A549 treated with ZK216348 at 1 μM for 4 hours (cell line): ENCODE results near the gene RIPK4. TPM values are rescaled to one million over a fixed set of nuclear protein-coding genes. Genes with fewer than 3 reads are reported as not detected.

Experiments
- total RNA-seq: library from RNA; stranded (reverse); fragments of 200-300 nt; extraction: Qiagen RNA extraction; gene quantifications from 5 replicates; pipeline ENCODE4 v1.2.3, GENCODE V29; 2022; ENCODE audit warnings: low read depth

The RIPK4 gene
- total RNA-seq: 12.3 to 19.8 TPM (median 17.7 TPM) in 5 replicates

DNA sequence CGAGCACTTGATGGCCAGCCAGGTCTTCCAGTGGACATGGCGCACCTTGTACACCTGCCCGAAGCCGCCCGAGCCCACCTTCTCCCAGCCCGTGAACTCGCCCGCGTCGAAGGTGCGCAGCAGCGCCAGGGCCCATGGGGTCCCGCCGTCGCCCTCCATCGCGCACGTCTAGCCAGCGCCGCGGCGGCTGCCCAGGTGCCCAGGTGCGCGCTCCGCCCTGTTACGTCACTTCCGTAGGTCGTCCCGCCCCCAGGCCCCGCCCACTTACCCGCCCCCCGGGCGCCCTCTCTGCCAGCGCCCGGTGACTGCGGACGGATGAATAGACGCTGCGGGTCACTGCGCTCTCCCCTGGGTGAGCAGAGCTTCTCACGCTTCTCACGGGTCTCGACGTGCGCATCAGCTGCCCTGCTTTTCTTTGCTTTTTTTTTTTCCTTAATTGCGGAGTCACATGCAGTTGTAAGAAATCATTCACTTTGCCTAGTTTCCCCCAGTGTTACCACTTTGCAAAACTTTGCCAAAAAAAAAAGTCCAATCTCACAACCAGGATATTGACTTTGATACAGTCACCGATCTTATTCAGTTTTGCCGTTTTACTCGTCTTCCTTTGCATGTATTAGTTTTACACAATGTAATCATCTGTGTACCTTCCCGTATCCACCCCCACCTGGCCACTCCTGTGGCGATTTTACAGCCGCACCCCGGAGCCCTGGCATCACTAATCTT, at the start of gene RIPK4:
Gene RIPK4, minus strand, starts transcription at position 170 of the 723 bp plus-strand sequence. Its CDS starts 11 bp downstream, at position 159.

Other genes with a start within 250 kb of the RIPK4 start
- gene PRDM15, start 112.3 kb upstream of the RIPK4 start, total RNA-seq: 2.8 to 3.7 TPM (median 3.6 TPM) in 5 replicates
- 6.2 to 8.2 TPM (median 7.2 TPM) in 5 replicates for gene C2CD2, start 187.0 kb upstream of the RIPK4 start, total RNA-seq
- gene ZBTB21, start 243.3 kb upstream of the RIPK4 start, total RNA-seq: 3.4 to 7.9 TPM (median 7.2 TPM) in 5 replicates